NB4 (cell line): Measurements from ENCODE around the gene MAT2A.

Source experiments
- DNase-seq: peaks from one replicate; pipeline ENCODE4 v3.0.0; 2010; ENCODE audit warnings: low read depth
- H3K4me3 ChIP-seq: one replicate; pipeline ENCODE4 v1.5.1; 2011; ENCODE audit warnings: mild to moderate bottlenecking, low read depth, low read length, moderate library complexity
- MAX ChIP-seq: IDR thresholded peaks from 2 replicates; pipeline ENCODE4 v1.6.1; 2011; ENCODE audit warnings: low read depth, low read length
- MYC ChIP-seq: IDR thresholded peaks from 2 replicates; pipeline ENCODE4 v1.6.1; 2011; ENCODE audit warnings: low read depth, low read length
- POLR2A ChIP-seq: IDR thresholded peaks from 2 replicates; pipeline ENCODE4 v1.6.1; 2011; ENCODE audit warnings: mild to moderate bottlenecking; ENCODE audit not compliant: insufficient read length; ENCODE audit errors: extremely low read depth
- TF ChIP-seq, protein P1 (sequence below): IDR thresholded peaks from one replicate; pipeline ENCODE4 v1.5.1; 2012; ENCODE audit warnings: low read depth, low read length

MAT2A gene

GRCh38 chr2:85549826-85550225, 10.9 kb downstream of the MAT2A start:
- H3K4me3 ChIP-seq: no peak overlapping the region
- no peak for DNase-seq
- TF ChIP-seq MYC (no peak), MAX (no peak), POLR2A (no peak)
- TF ChIP-seq, protein P1, sequence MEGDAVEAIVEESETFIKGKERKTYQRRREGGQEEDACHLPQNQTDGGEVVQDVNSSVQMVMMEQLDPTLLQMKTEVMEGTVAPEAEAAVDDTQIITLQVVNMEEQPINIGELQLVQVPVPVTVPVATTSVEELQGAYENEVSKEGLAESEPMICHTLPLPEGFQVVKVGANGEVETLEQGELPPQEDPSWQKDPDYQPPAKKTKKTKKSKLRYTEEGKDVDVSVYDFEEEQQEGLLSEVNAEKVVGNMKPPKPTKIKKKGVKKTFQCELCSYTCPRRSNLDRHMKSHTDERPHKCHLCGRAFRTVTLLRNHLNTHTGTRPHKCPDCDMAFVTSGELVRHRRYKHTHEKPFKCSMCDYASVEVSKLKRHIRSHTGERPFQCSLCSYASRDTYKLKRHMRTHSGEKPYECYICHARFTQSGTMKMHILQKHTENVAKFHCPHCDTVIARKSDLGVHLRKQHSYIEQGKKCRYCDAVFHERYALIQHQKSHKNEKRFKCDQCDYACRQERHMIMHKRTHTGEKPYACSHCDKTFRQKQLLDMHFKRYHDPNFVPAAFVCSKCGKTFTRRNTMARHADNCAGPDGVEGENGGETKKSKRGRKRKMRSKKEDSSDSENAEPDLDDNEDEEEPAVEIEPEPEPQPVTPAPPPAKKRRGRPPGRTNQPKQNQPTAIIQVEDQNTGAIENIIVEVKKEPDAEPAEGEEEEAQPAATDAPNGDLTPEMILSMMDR: no peak

DNA sequence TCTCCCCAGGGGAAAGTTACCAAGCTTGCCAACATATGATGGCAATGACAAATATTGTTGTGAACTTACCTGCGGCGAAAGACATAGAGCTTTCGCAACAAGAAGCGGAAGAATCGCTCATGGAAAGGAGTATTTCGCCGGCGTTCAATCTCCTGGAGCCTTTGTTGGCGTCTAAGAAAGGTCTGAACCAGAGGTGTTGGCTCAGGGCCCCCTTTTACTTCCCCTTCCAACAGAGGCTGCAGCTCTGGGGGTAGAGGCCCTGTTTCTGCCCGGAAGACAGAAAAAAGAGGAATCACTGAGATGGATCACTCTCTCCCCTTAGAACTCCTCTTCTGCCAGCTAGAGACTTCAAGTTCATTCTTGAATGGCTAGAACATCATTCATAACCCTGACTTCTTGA, 11.5 kb downstream of the MAT2A start:
- TF ChIP-seq MYC (no peak), POLR2A (no peak), MAX (no peak)
- TF ChIP-seq, protein P1: no peak
- no peak for DNase-seq
- no peak overlapping the region for H3K4me3 ChIP-seq

GRCh38 chr2:85551698-85552678, 13.0 kb downstream of the MAT2A start:
- DNase-seq: peak; percentile 89
- no peak for TF ChIP-seq MYC
- no peak for TF ChIP-seq MAX
- no peak for TF ChIP-seq POLR2A
- TF ChIP-seq, protein P1: peak; percentile 95
- H3K4me3 ChIP-seq: no peak overlapping the region

GRCh38 chr2:85553184-85553583, 14.2 kb downstream of the MAT2A start:
- no peak for TF ChIP-seq POLR2A
- TF ChIP-seq, protein P1: no peak
- TF ChIP-seq MAX: no peak
- TF ChIP-seq MYC: no peak
- no peak overlapping the region for H3K4me3 ChIP-seq
- DNase-seq: no peak

DNA sequence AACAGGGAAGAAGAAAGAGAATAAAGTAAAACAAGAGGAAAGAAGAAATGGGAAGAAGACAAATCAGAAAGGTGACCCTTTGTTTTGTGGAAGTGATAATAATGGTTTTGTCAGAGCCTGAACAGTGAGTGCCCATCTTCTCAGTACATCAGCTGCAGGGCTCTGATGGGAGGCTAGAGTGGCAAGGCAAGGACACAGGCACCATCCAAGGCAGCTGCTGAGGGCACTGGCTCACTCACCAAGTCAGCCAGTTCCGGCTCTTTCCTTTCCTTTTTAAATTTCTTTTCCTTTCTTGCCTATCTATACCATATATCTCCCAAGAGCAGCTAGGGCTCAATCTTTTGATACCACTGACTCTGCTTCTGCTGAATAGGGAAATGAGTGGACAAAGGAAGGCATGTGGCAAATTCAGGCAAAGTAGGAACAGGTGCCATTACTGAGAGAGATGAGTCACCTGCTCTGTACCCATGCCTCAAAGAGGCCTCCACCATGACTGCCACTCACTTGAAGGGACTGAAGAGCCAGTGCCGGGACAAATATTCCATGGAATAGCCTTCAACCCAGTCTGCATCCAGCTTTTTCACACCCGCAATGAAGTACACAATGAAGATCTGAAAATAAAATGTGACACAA, 16.1 kb downstream of the MAT2A start:
- no peak for DNase-seq
- TF ChIP-seq MYC (no peak), MAX (no peak), POLR2A (no peak)
- TF ChIP-seq, protein P1: no peak
- no peak overlapping the region for H3K4me3 ChIP-seq
